ENCODE data around the gene AATK. TPM values are rescaled to one million over a fixed set of nuclear protein-coding genes. Genes with fewer than 3 reads are reported as not detected.

Gene AATK
- total and polyA plus RNA-seq, 9 of the 15 experiments (the other 6 are each of a cell fraction or from before 2014, with no cell fraction given): 0.11 to 0.55 (median 0.38) TPM; not detected in 5

GRCh38 chr17:81142301-81143199 lies 23.5 kb downstream of the AATK start (continued):
- TF ChIP-seq MAX (CRISPR knock-in tag; IDR thresholded peaks at IDR 0.05): peak; percentile 56; the same call in 1 of the 2 replicates
- TF ChIP-seq MAZ (CRISPR knock-in tag; conservative IDR thresholded peaks at IDR 0.05 in 1 of 2, IDR thresholded peaks at IDR 0.05 in 1 of 2): peak in 1 of 2 experiments; percentile 43; a peak in 1 of 4 replicates
- no peak for TF ChIP-seq ZBTB43 (CRISPR knock-in tag; IDR thresholded peaks at IDR 0.05)
- TF ChIP-seq RBM14 (IDR thresholded peaks at IDR 0.05; ENCODE audit: borderline replicate concordance, insufficient read depth, low read depth, low read length): no peak
- peak; percentile 65 for TF ChIP-seq ZNF121 (CRISPR knock-in tag; conservative IDR thresholded peaks at IDR 0.05)
- TF ChIP-seq KAT7 (CRISPR knock-in tag; IDR thresholded peaks at IDR 0.05; ENCODE audit: borderline replicate concordance): 0 out of 2 replicates have a peak, but pooled peaks have one; percentile 44
- 0 out of 2 replicates have a peak, but pooled peaks have one; percentile 10 for TF ChIP-seq RREB1 (CRISPR knock-in tag; IDR thresholded peaks at IDR 0.05)
- TF ChIP-seq ATF4 (CRISPR knock-in tag; IDR thresholded peaks at IDR 0.05): no peak
- peak in 1 of 3 experiments; percentile 10 for TF ChIP-seq YY1 (IDR thresholded peaks at IDR 0.05; ENCODE audit: borderline replicate concordance in 1 of 3, control insufficient read depth in 1 of 3, extremely low read depth in 1 of 3, insufficient read depth in 3 of 3, insufficient read length in 1 of 3, insufficient replicate concordance in 2 of 3, low read depth in 1 of 3, low read length in 2 of 3)
- no peak for TF ChIP-seq CREBBP (IDR thresholded peaks at IDR 0.05; ENCODE audit: low read depth, low read length)
- TF ChIP-seq POLR2AphosphoS2 (IDR thresholded peaks at IDR 0.05; ENCODE audit: low read length): no peak
- TF ChIP-seq E2F6 (IDR thresholded peaks at IDR 0.05; ENCODE audit: borderline replicate concordance in 1 of 2, extremely low read depth in 1 of 2, insufficient read depth in 1 of 2, insufficient read length in 1 of 2, low read depth in 1 of 2, low read length in 1 of 2, poor library complexity in 1 of 2, severe bottlenecking in 1 of 2): peak in 1 of 2 experiments; percentile 6
- TF ChIP-seq MYC (IDR thresholded peaks at IDR 0.05; ENCODE audit: low read depth, low read length): peak; percentile 52; the same call in 1 of the 2 replicates
- no peak for TF ChIP-seq MYC (CRISPR knock-in tag; IDR thresholded peaks at IDR 0.05; ENCODE audit: borderline replicate concordance, low read depth)
